K562 (cell line): Measurements from ENCODE around the gene SYNGR4. TPM values are rescaled to one million over a fixed set of nuclear protein-coding genes. Genes with fewer than 3 reads are reported as not detected.

Experiments used
- AFF4 ChIP-seq: sonication (generic); formaldehyde crosslinking; IDR thresholded peaks from 2 replicates; pipeline ENCODE4 v1.8.0; 2023; ENCODE audit warnings: mild to moderate bottlenecking, missing genetic modification reagents
- BRF2 ChIP-seq: IDR thresholded peaks from 3 replicates; pipeline ENCODE4 v1.6.1; 2011; ENCODE audit warnings: borderline replicate concordance, mild to moderate bottlenecking; ENCODE audit not compliant: insufficient read length, insufficient read depth
- CTBP1 ChIP-seq: fragments of 450-650 bp; IDR thresholded peaks from 2 replicates; pipeline ENCODE4 v1.6.1; 2016; ENCODE audit warnings: borderline replicate concordance
- E2F4 ChIP-seq: sonication (generic); formaldehyde crosslinking; IDR thresholded peaks from 2 replicates; pipeline ENCODE4 v1.8.0; 2022; ENCODE audit warnings: mild to moderate bottlenecking, low read depth, missing genetic modification reagents
- GABPA ChIP-seq: fragments of 200-800 bp; sonication (Bioruptor generic); conservative IDR thresholded peaks from 2 replicates; pipeline ENCODE4 v1.6.1; 2016; ENCODE audit warnings: low read depth, missing genetic modification characterization, missing compliant biosample characterization
- HDAC2 ChIP-seq: fragments of 450-650 bp; IDR thresholded peaks from 2 replicates; pipeline ENCODE4 v1.6.1; 2016; ENCODE audit warnings: mild to moderate bottlenecking
- HNRNPH1 ChIP-seq: fragments of 200-400 bp; formaldehyde crosslinking; optimal IDR thresholded peaks from 2 replicates; pipeline ENCODE3; 2017; ENCODE audit warnings: low read depth, mild to moderate bottlenecking, low read length, moderate library complexity
- MCM2 ChIP-seq: fragments of 450-650 bp; IDR thresholded peaks from 2 replicates; pipeline ENCODE4 v1.6.1; 2017; ENCODE audit warnings: low read depth, mild to moderate bottlenecking
- MECOM ChIP-seq: fragments of 250-450 bp; sonication (Bioruptor Pico); IDR thresholded peaks from 2 replicates; pipeline ENCODE4 v1.8.0; 2022; ENCODE audit warnings: inconsistent platforms
- PHB ChIP-seq: fragments of 250-450 bp; sonication (Bioruptor Pico); IDR thresholded peaks from 2 replicates; pipeline ENCODE4 v1.5.0; 2021
- RB1 ChIP-seq: fragments of 450-650 bp; IDR thresholded peaks from 2 replicates; pipeline ENCODE4 v1.6.1; 2017; ENCODE audit warnings: low read depth, mild to moderate bottlenecking
- RBFOX2 ChIP-seq: fragments of 200-400 bp; formaldehyde crosslinking; IDR thresholded peaks from 2 replicates; pipeline ENCODE4 v1.6.1; 2017; ENCODE audit warnings: low read depth, mild to moderate bottlenecking, low read length, moderate library complexity
- TEAD2 ChIP-seq: fragments of 450-650 bp; IDR thresholded peaks from 2 replicates; pipeline ENCODE4 v1.6.1; 2016; ENCODE audit warnings: missing genetic modification characterization, control low read depth, missing compliant biosample characterization
- TFE3 ChIP-seq: fragments of 450-650 bp; formaldehyde crosslinking; IDR thresholded peaks from 2 replicates; pipeline ENCODE4 v1.4.0; 2020; ENCODE audit warnings: mild to moderate bottlenecking, mixed read lengths
- YBX1 ChIP-seq: fragments of 450-650 bp; IDR thresholded peaks from 2 replicates; pipeline ENCODE4 v1.7.1; 2016; ENCODE audit warnings: mild to moderate bottlenecking
- ZHX1 ChIP-seq: fragments of 150-350 bp; conservative IDR thresholded peaks from 2 replicates; pipeline ENCODE4 v1.6.1; 2014; ENCODE audit warnings: low read length
- ZKSCAN8 ChIP-seq: fragments of 200-800 bp; sonication (Bioruptor generic); IDR thresholded peaks from 2 replicates; pipeline ENCODE4 v1.6.1; 2016; ENCODE audit warnings: missing genetic modification characterization, missing compliant biosample characterization
- polyA plus RNA-seq, 8 experiments: library from polyadenylated mRNA; depleted of rRNA in 4 of 8; stranded (reverse) in 5 of 8; unstranded in 3 of 8; fragments of >200 nt; fragmentation: Nextera tagmentation in 2 of 8; fragmentation: Illumina TruSeq in 1 of 8; extraction: Ambion mirVana in 2 of 8; extraction: Trizol in 1 of 8; gene quantifications; 2 replicates each; pipeline versions ENCODE4 v1.2.1 to v1.2.3, GENCODE V29; 2011 to 2014; ENCODE audit warnings: inconsistent platforms in 1 of 8, missing spikeins in 1 of 8
- total RNA-seq, 7 experiments: library from RNA; depleted of rRNA in 6 of 7; stranded (reverse); fragments of >200 nt in 6 of 7; fragmentation: Illumina TruSeq in 2 of 7; extraction: Trizol in 2 of 7; gene quantifications; 2 replicates each; pipeline versions ENCODE4 v1.2.1 to v1.2.3, GENCODE V29; 2011 to 2021; ENCODE audit warnings: low replicate concordance in 1 of 7

Gene SYNGR4
- total and polyA plus RNA-seq, 9 of the 15 experiments (the other 6 are each of a cell fraction or from before 2014, with no cell fraction given): 0.07 to 0.14 TPM; not detected in 7

- TF ChIP-seq AFF4 (CRISPR knock-in tag) (no peak), MCM2 (no peak), E2F4 (CRISPR knock-in tag) (no peak), TFE3 (CRISPR knock-in tag) (no peak), RB1 (peak; percentile 79; the same call in 1 of the 2 replicates), MECOM (CRISPR knock-in tag) (no peak), BRF2 (no peak), GABPA (tag) (peak; percentile 46), RBFOX2 (peak; percentile 79), ZHX1 (no peak), CTBP1 (peak; percentile 37), PHB (no peak), HNRNPH1 (no peak), TEAD2 (tag) (no peak), HDAC2 (no peak), ZKSCAN8 (CRISPR knock-in tag) (no peak), YBX1 (no peak)
Measured at GRCh38 chr19:48391100-48392005, 27.2 kb downstream of the SYNGR4 start, which contains the start of gene KDELR1 (continued).
